ENCODE data around the gene MEMO1. TPM values are rescaled to one million over a fixed set of nuclear protein-coding genes. Genes with fewer than 3 reads are reported as not detected.

MEMO1 gene
- total RNA-seq, 2 experiments from 2014 or later, result 62.2 to 62.8 TPM

DNA sequence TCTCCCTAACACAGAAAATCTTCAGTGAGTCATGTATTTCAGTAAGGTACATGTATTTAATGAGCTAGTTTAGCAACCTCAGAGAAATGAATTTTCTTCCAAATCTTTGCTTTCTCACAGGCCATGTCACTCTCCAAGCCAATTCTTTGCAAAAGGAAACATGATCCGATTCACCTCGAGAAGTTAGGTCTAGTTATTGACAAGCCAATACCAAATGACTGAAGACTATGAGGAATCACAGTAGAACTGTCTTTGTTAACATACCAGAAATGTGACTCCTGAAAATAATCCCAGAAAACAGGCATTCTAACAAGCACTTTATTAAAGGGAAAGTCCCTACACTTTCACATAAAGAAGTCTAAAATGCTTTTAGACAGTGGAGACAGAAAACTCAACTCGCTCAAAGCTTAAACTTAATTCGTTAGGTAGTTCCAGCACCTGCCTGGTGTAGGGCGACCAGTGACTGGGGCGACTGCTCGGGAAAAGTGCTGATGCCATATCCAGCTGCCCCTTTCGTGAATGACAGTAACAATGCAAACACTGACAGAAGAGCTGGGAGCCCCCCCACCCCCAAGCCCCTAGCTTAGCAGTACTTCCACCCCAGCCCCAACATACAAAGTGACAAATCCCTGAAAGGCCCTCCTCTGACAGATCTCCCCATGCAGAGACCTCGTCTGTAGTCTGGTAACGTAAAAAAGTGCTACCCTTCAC, 1.8 kb downstream of the MEMO1 start:
- DNase-seq, result peak; percentile 18
- peaks cover 47% of the 10 kb centered on the region for H3K4me1 Mint-ChIP-seq

DNA sequence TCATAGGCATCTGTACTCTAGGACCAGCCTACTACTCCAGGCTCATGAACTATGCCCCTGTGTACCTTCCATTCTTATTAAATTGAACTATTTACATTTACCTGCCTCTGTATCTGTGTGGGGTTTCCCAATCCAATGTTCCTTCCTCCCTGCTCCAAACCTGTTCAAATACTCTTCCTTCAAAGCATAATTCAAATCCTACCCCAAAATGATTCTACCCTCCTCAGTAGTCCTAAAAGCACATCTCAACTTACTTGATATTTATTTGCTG, 3.8 kb downstream of the MEMO1 start:
- H3K27me3 Mint-ChIP-seq, result no peaks in the 10 kb centered on the region
- peaks cover 50% of the 10 kb centered on the region for H3K4me1 Mint-ChIP-seq
- H3K4me3 Mint-ChIP-seq, result no peak overlapping the region
- peaks cover 33% of the 10 kb centered on the region for H3K36me3 Mint-ChIP-seq
- no peak for DNase-seq
- no peak overlapping the region for H3K27ac Mint-ChIP-seq
- H3K9me3 Mint-ChIP-seq, result no peaks in the 10 kb centered on the region

More for the DNA sequence above, 1.8 kb downstream of the MEMO1 start:
- peak overlapping the region; percentile 94 for H3K27ac Mint-ChIP-seq
- H3K9me3 Mint-ChIP-seq, result no peaks in the 10 kb centered on the region
- no peaks in the 10 kb centered on the region for H3K27me3 Mint-ChIP-seq
- peak overlapping the region; percentile 96 for H3K4me3 Mint-ChIP-seq
- H3K36me3 Mint-ChIP-seq, result peaks cover 37% of the 10 kb centered on the region

DNA sequence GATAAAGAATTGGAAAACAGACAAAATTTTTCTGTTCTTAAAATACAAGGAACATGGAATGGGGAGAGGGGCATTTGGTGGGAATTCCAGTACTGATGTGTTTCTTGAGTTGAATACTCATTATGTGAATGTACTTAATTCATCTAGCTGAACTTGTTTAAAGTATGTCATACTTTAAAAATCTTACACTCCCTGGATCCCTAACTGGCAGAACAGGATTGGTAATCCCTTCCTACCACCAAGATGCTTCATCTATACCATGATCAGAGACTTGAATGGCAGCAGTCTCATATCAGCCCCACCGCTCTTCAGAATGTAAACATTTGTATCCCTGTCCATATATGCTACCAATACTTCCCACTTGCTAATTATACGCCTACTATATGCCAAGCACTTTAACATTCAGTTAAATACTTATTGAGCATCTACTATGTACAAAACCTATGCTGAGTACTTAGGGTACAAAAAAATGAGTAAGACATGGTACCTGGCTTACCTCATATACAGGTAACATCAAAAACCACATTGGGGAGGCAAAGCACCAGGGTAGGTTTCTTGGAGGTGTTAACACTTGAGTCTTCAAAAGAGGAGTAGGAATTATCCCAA, 5.3 kb downstream of the MEMO1 start:
- Mint-ChIP-seq H3K9me3 (no peaks in the 10 kb centered on the region), H3K4me1 (peaks cover 47% of the 10 kb centered on the region), H3K4me3 (no peak overlapping the region), H3K27ac (no peak overlapping the region), H3K27me3 (no peaks in the 10 kb centered on the region), H3K36me3 (peaks cover 32% of the 10 kb centered on the region)
- DNase-seq, result no peak

DNA sequence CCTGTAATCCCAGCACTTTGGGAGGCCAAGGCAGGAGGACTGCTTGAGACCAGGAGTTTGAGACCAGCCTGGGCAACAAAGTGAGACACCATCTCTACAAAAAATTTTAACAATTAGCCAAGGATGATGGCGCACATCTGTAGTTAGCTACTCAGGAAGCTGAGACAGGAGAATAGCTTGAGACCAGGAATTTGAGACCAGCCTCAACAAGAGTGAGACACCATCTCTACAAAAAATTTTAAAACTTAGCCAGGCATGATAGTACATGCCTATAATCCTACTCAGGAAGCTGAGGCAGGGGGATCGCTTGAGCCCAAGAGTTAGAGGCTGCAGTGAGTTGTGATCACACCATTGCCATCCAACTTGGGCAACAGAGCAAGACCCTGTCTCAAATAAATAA, 7.0 kb downstream of the MEMO1 start:
- no peak for DNase-seq
- Mint-ChIP-seq H3K4me3 (no peak overlapping the region), H3K36me3 (peaks cover 31% of the 10 kb centered on the region), H3K27ac (no peak overlapping the region), H3K9me3 (no peaks in the 10 kb centered on the region), H3K27me3 (no peaks in the 10 kb centered on the region), H3K4me1 (peaks cover 53% of the 10 kb centered on the region)

DNA sequence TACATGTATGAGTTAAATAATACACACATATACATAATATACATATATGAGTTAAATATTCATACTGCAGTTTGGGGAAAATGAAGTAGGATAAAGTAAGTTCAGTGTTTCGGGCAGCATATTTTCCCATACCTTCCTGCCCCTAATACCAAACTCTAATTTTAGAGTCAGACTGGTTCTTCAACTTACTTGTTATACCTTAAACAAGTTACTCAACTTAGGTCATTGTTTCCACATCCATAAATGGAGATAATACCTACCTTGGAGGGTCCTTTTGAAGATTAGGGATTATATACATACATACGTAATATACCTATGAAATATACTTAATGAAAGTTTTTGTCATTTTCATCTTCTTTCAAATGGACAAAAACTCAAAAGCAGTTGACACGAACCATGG, 8.4 kb downstream of the MEMO1 start:
- Mint-ChIP-seq H3K9me3 (no peaks in the 10 kb centered on the region), H3K27ac (no peak overlapping the region), H3K4me1 (peaks cover 54% of the 10 kb centered on the region), H3K36me3 (peaks cover 26% of the 10 kb centered on the region), H3K4me3 (no peak overlapping the region), H3K27me3 (no peaks in the 10 kb centered on the region)
- DNase-seq, result no peak

DNA sequence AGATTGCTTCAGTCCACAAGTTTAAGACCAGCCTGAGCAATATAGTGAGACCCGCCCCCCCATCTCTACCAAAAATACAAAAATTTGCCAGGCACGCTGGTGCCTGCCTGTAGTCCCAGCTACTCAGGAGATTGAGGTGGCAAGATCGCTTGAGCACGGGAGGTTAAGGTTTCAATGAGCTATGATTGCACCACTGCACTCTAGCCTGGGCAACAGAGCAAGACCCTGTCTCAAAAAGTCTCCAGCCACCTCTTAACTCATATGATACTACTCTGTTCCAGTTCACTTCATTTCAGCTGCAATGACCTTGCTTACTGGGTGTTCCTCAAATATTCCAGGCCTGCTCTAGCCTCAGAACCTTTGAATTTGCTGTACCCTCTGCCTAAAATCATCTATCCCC, 11.4 kb downstream of the MEMO1 start:
- no peaks in the 10 kb centered on the region for H3K27me3 Mint-ChIP-seq
- peaks cover 51% of the 10 kb centered on the region for H3K4me1 Mint-ChIP-seq
- no peak overlapping the region for H3K4me3 Mint-ChIP-seq
- no peak for DNase-seq
- peaks cover 16% of the 10 kb centered on the region for H3K36me3 Mint-ChIP-seq
- H3K9me3 Mint-ChIP-seq, result no peaks in the 10 kb centered on the region
- no peak overlapping the region for H3K27ac Mint-ChIP-seq

DNA sequence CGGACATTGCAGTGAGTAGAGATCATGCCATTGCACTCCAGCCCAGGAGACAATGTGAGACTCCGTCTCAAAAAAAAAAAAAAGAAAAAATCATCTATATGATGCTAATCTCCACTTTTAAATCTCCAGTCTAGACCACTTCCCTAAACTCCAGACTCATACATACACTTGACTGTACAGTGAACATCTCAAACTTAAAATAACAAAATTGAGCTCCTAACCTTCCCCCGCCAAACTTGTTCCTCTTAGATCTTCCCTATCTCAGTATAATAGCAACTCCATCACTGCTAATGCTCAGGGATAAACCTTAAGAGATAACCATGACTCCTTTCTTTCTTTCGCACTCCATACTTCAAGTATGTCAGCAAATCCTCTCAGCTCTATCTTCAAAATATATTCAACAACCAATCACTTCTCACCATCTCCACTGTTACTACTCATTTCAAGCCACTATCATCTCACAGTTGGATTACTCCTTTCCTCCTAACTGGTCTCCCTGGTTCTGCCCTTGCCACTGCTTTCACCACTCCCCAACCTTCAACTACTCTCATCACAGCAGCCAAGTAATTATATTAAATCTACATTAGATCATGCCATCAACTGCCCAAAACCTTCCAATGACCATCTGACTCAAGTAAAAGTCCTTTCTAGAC, 12.0 kb downstream of the MEMO1 start:
- H3K27ac Mint-ChIP-seq, result no peak overlapping the region
- no peaks in the 10 kb centered on the region for H3K27me3 Mint-ChIP-seq
- no peak overlapping the region for H3K4me3 Mint-ChIP-seq
- DNase-seq, result no peak
- no peaks in the 10 kb centered on the region for H3K9me3 Mint-ChIP-seq
- peaks cover 47% of the 10 kb centered on the region for H3K4me1 Mint-ChIP-seq
- peaks cover 16% of the 10 kb centered on the region for H3K36me3 Mint-ChIP-seq

DNA sequence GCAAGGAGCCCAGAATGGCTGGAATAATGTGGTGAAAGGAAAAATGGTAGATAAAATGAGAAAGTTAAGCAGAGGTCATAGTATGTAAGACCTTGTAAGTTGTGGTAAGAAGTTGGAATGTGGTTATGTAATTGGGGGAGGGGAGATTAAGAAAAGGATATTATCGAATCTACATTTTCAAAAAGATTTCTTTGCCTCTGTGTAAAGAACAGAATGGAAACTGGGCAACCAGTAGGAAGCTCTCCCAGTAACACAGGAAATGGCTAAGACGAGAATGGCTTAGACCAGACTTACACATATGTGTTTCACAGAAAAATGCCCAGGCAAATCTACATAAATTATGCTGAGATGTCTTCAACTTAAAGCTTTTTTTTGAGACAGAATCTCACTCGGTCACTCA, 13.2 kb downstream of the MEMO1 start:
- Mint-ChIP-seq H3K9me3 (no peaks in the 10 kb centered on the region), H3K27ac (peak overlapping the region; percentile 12), H3K27me3 (no peaks in the 10 kb centered on the region), H3K36me3 (peaks cover 22% of the 10 kb centered on the region), H3K4me1 (peaks cover 49% of the 10 kb centered on the region), H3K4me3 (no peak overlapping the region)
- no peak for DNase-seq

DNA sequence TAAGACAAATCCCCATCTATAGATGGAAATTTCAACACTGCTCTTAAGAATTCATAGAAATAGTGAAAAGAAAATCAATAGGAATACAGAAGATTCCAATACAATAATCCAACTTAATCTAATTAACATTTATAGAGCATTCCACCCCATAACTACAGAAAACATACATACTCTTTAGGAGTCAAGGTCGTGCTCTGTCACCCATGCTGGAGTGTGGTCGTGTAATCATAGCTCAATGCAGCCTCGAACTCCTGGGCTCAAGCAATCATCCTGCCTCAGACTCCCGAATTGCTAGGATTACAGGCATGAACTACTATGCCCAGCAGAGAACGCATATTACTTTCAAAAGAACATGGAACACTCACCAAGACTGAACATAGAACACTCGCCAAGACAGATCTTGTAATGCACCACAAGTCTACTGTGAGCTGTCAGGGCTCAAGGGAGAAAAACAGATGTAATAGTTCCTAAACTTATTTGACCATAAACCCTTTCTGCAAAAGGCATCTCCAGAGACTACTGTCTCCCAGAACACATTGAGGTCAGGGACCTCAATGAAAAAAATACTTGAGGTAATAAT, 14.1 kb downstream of the MEMO1 start:
- no peak for DNase-seq
- Mint-ChIP-seq H3K4me3 (no peak overlapping the region), H3K27ac (no peak overlapping the region), H3K9me3 (no peaks in the 10 kb centered on the region), H3K27me3 (no peaks in the 10 kb centered on the region), H3K4me1 (peaks cover 55% of the 10 kb centered on the region), H3K36me3 (peaks cover 26% of the 10 kb centered on the region)

DNA sequence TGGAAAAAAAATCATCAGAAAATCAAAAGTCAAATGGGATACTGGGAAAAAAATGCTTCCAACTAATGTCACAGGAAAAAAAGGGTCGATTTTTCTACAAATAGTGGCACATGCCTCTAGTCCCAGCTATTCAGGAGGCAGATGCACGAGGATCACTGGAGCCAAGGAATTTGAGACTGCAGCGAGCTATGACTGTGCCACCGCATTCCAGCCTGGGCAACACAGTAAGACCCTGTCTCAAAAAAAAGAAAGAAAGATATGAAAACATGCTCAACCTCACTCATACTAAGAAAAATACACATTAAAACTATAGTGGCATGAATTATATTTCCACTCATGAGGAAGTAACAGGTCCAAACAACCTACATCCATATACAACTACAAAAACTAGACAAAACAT, 17.9 kb downstream of the MEMO1 start:
- Mint-ChIP-seq H3K27ac (no peak overlapping the region), H3K4me3 (no peak overlapping the region), H3K27me3 (no peaks in the 10 kb centered on the region), H3K9me3 (no peaks in the 10 kb centered on the region), H3K36me3 (peaks cover 18% of the 10 kb centered on the region), H3K4me1 (peaks cover 45% of the 10 kb centered on the region)
- no peak for DNase-seq

DNA sequence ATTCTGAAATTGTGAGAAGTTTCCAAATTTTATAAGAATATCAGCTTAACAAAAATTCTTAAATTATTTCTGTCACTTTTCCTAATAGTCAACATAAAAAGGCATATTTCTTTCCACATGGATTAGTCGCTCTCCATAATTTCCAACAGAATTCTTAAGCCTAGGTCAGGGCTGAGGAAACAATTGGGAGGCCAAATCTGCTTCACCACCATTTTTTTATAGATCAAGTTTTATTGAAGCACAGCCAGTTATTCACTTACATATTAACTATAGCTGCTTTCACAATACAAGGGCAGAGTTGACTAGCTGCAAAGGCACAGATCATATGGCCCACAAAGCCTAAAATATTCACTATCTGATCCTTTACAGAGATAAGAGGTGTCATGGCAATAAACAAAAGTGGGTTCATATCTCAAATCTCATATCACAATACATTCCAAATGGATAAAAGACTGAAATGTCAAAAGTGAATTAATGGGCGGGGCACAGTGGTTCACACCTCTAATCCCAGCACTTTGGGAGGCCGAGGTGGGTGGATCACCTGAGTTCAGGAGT, 18.7 kb downstream of the MEMO1 start:
- Mint-ChIP-seq H3K27ac (no peak overlapping the region), H3K9me3 (no peaks in the 10 kb centered on the region), H3K27me3 (no peaks in the 10 kb centered on the region), H3K4me3 (no peak overlapping the region), H3K36me3 (peaks cover 18% of the 10 kb centered on the region), H3K4me1 (peaks cover 45% of the 10 kb centered on the region)
- DNase-seq, result no peak

DNA sequence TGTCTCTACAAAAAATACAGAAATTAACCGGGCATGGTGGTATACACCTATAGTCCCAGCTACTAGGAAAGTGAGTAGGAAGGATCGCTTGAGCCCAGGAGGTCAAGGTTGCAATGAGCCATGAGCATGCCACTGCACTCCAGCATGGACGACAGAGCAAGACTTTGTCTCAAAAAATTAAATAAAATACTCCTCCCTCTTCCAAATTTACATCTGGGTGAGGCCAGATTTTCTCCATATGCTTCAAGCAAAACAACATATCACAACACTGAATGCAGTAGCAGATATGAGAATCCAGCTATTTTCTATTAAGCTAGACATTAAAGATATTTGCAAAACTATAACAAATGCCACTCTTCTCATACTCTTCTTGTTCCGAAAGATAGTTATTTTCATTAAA, 20.9 kb downstream of the MEMO1 start:
- no peak overlapping the region for H3K4me3 Mint-ChIP-seq
- H3K36me3 Mint-ChIP-seq, result peaks cover 10% of the 10 kb centered on the region
- H3K27ac Mint-ChIP-seq, result no peak overlapping the region
- DNase-seq, result no peak
- no peaks in the 10 kb centered on the region for H3K27me3 Mint-ChIP-seq
- peaks cover 33% of the 10 kb centered on the region for H3K4me1 Mint-ChIP-seq
- H3K9me3 Mint-ChIP-seq, result no peaks in the 10 kb centered on the region

DNA sequence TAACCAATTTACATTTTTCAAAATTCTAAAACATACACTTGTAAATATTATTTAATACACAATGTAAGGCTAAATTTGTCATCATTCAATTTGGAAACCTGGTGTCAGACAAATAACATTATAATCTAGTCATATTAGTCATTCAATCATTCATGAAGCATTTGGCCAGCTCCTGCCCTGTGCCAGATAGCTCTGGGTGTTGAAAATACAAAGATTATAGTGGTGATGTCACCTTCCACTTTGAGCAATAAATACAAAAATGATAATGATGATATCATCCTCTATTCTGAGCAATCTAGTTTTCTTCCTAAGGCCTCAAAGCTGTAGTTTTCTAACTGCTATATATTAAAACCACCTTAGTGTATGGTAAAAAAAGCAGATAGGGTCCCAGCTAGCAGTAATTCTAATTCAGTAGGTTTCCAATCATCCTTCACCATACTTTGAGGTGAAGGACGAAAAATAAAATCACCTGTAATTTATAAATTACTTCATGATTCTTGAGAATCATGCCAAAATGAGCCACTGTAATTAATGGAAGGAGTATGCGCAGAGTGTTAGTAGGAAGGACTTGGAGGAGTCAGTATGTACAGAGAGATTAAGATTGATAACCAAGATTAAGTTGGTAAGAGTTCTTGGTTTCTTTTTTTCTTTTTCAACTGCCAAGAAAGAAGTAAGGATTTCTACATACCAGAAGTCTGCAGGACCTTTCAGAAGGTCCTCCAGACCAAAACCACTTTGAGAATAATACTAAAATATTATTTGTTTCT, 23.2 kb downstream of the MEMO1 start:
- no peak for DNase-seq
- Mint-ChIP-seq H3K4me1 (peaks cover 25% of the 10 kb centered on the region), H3K36me3 (peaks cover 16% of the 10 kb centered on the region), H3K27ac (no peak overlapping the region), H3K27me3 (no peaks in the 10 kb centered on the region), H3K4me3 (no peak overlapping the region), H3K9me3 (no peaks in the 10 kb centered on the region)

DNA sequence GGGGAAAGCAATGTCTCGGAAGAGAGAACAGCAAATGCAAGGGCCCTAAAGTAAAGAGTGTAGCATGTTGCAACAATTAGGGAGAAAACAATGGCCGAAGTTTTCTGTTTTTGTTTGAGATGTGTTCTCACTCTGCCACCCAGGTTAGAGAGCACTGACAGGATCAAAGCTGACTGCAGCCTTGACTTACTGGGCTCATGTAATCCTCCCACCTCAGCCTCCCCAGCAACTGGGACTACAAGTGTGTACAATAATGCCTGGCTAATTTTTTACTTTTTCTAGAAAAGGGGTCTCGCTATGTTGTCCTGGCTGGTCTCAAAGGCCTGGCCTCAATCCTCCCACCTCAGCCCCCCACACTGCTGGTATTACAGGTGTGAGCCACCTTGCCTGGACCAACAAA, 23.9 kb downstream of the MEMO1 start:
- no peak for DNase-seq
- Mint-ChIP-seq H3K27me3 (no peaks in the 10 kb centered on the region), H3K4me1 (peaks cover 20% of the 10 kb centered on the region), H3K27ac (no peak overlapping the region), H3K36me3 (peaks cover 12% of the 10 kb centered on the region), H3K4me3 (no peak overlapping the region), H3K9me3 (no peaks in the 10 kb centered on the region)

All from activated naive CD8-positive, alpha-beta T cell treated with anti-CD3 and anti-CD28 coated beads for 36 hours (primary cell).